ENCODE measurements around the gene SLC39A11. TPM values are rescaled to one million over a fixed set of nuclear protein-coding genes. Genes with fewer than 3 reads are reported as not detected.

The SLC39A11 gene
- total RNA-seq, 4 donors from 2014 or later: 36.6 to 75.0 (median 40.2) TPM

DNA sequence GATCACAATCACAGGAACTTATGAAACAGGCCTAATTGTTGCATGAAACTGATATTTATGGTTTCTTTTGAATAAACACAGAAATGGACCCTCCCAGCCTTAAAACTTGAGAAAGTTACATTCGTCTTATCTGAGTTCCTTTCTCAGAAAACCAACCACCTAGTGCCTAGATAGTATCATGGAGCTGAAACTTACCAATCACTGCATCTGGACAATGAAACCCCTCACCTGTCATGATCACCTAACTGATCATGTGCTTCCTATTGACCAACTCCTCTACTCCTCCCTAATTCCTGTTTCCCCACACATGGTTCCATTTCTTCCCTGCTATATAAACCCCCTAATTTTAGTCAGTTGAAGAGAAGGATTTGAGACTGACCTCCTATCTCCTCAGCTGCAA is 216.1 kb downstream of the SLC39A11 start:
- TF ChIP-seq, protein P1, sequence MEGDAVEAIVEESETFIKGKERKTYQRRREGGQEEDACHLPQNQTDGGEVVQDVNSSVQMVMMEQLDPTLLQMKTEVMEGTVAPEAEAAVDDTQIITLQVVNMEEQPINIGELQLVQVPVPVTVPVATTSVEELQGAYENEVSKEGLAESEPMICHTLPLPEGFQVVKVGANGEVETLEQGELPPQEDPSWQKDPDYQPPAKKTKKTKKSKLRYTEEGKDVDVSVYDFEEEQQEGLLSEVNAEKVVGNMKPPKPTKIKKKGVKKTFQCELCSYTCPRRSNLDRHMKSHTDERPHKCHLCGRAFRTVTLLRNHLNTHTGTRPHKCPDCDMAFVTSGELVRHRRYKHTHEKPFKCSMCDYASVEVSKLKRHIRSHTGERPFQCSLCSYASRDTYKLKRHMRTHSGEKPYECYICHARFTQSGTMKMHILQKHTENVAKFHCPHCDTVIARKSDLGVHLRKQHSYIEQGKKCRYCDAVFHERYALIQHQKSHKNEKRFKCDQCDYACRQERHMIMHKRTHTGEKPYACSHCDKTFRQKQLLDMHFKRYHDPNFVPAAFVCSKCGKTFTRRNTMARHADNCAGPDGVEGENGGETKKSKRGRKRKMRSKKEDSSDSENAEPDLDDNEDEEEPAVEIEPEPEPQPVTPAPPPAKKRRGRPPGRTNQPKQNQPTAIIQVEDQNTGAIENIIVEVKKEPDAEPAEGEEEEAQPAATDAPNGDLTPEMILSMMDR (IDR thresholded peaks at IDR 0.05; ENCODE audit: low read depth): no peak

DNA sequence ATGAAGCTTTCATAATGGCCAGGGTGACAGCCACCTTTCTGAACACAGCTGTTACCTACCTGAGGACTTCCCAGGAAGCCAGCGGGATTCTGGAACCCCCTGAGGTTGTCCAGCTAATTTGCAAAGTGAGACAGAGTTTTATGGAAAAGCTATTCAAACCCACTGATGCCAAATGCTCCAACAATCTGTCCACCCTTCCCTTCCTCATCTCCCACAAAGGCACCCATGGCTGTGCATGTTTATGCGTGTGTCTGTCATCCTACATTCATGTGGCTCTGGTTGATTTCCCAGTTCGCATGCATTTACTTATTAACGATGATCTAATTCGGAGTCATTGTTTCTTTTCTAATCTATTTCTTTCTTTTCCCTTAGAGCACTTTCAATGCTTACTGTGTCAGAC is 217.1 kb downstream of the SLC39A11 start:
- TF ChIP-seq, protein P1 (IDR thresholded peaks at IDR 0.05; ENCODE audit: low read depth): no peak

DNA sequence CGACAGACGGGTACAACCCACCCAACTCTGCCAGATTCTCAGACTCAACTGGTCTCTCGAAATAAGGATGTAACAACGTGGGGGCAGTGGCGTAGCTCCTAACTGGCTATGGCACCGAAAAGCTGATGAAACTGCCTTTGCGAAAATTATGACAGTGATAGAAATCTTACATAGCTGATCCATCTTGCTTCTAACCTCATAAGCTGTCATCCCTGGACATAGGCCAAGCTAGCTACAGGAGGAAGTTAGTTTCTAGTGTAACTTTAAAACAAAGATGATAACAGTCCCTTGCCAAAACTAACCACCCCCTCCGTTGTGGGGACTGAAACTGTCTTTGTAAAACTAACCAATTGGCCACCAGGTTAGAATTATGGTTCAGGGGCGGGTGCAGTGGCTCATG is 220.1 kb downstream of the SLC39A11 start:
- TF ChIP-seq, protein P1 (IDR thresholded peaks at IDR 0.05; ENCODE audit: low read depth): no peak

DNA sequence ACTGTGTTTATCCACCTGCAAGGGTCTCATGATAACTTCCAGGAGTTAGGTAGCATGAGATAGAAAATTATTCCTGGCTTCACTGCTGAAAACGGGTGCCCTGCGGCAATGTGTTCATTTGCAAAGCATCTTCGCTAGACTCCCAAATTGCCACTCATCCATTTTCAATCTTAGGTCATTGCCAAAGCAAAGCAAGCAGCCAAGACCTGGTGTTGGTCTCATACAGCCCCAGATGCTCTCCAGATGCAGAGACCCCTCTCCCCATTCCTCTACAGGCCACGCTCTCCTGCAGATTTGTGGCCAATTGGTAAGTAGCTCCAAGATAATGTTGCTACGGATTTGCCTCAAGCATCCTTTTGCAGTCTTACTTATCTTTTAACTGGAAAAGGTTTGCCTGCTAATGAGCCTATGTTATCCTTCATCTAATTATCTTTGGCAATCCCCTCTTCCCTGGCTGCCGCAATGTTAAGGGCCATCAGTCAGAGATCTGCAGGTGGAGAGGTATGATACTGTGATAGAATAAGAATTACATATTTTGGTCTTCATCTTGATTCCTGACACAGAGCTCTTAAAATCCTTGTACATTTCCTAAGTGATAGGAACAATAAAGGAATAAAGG is 222.0 kb downstream of the SLC39A11 start:
- TF ChIP-seq, protein P1 (IDR thresholded peaks at IDR 0.05; ENCODE audit: low read depth): no peak

DNA sequence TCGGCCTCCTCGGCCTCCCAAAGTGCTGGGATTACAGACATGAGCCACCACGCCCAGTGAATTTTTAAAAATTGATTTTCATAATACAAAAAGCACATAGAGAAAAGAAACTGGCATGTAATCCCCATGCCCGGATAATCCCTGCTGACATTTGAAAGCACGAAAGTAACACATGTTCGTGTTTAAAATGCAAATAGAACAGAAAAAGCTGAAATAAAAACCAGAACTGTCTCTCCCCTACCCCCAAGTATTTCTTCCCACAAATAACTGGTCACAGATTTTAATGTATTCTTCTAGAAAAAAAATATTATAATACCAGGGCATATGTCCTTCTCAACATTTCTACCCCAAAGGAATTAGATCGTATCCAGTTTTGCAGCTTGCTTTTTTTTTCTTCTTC is 222.9 kb downstream of the SLC39A11 start:
- TF ChIP-seq, protein P1 (IDR thresholded peaks at IDR 0.05; ENCODE audit: low read depth): no peak

DNA sequence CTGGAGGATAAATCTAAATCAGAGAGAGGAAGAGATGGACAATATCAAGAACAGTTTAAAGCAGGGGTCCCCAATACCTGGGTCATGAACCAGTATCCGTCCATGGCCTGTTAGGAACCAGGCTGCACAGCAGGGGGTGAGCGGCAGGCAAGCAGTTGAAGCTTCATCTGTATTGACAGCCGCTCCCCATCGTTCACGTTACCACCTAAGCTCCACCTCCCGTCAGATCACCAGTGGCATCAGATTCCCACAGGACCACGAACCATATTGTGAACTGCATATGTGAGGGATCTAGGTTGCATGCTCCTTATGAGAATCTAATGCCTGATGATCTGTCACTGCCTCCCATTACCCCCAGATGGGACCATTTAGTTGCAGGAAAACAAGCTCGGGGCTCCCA is 226.5 kb downstream of the SLC39A11 start:
- TF ChIP-seq, protein P1 (IDR thresholded peaks at IDR 0.05; ENCODE audit: low read depth): no peak

DNA sequence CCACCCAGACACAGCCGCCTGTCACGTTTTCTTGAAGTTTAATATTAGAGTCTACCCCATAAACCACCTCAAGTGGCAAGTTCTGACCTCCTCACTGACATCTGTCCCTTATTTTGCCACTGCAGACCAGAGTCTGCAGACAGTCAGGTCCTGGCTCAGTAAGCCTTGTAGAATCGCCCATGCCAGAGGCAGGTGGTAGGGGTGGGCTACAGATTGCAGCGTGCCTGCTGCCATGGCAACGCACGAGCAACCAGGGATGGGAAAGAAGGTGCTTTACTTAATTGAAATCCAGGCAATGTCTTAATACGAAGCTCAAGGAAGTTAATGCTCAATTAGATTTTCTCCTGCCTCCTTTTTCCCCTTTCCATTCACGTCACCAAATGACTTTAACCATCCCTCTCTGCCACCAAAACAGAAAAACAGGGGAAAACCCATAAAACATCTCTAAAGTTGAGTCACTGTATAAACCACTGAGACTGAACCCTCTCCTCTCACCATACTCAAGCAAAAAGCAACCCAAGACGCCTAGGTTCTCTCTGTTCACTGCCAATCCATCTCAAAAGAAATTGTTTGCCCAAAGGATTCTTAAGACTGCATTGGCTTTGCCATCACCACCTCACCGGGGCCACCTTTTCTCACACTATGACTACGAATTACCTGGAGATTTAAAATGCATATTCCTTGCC is 228.8 kb downstream of the SLC39A11 start:
- TF ChIP-seq, protein P1 (IDR thresholded peaks at IDR 0.05; ENCODE audit: low read depth): no peak
